NCI-H2196 (cell line): Measurements from ENCODE around the gene TTPAL.

Source experiments
- DNase-seq: peaks from one replicate; lab custom pipeline; 2025; ENCODE audit not compliant: unreplicated experiment; lab: John Stamatoyannopoulos, UW

TTPAL gene

GRCh38 chr20:44532981-44533331 lies 57.3 kb downstream of the TTPAL start:
- DNase-seq, result no peak

DNA sequence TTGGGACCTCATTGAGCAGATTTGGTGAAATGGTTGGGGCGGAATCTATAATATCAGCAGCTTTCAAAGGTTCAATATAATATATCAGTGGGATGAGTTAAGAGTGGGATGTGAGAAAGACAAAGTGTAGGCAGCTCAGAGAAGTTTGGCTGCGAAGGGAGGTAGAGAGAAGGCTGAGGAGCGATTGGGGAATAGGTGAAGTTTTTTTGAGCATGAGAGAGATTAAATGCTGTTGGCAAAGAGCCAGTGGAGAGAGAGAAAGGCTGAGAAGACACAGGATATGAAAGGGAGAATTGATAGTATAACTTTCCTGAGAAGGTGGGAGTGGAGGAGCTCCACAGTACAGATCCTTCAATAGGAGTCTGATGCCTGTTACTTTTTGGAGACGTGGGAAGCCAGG lies 58.3 kb downstream of the TTPAL start:
- peak; percentile 13 for DNase-seq

DNA sequence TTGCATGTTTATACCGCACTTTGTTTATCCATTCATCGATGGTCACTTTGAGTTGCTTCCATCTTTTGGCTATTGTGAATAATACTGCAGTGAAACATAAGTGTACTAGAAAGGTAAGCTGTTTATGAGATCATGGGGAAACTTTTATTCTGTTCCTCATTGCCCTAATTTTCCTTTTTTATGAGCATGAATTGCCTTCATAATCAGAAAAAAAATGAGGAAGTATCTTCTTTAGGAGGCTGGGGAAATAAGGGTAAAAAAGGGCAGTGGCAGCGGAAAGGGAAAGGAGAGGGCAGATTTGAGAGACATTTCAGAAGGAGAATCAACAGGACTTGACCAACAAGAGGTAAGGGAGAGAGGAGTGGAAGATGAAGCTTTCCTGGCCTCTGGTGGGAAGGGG lies 60.5 kb downstream of the TTPAL start:
- DNase-seq, result no peak

DNA sequence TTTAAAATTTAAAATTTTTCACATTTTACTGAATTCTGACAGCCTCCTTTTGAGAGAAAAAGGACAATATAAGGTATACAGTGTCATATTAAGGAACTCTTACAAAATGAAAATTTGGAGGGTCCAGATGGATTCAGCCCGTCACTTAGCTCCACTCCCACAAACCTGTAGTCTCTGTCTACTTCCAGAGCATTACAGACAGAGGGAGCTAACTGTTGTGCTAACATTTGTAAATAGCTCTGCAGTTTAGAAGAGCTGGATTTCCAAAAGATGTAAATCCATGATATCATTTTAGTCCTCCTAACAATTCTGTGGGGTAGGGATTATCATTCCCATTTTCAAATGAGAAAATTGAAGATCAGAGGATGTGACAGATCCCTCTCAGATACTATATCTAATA lies 62.3 kb downstream of the TTPAL start:
- no peak for DNase-seq

GRCh38 chr20:44540834-44541233 lies 65.2 kb downstream of the TTPAL start:
- no peak for DNase-seq

DNA sequence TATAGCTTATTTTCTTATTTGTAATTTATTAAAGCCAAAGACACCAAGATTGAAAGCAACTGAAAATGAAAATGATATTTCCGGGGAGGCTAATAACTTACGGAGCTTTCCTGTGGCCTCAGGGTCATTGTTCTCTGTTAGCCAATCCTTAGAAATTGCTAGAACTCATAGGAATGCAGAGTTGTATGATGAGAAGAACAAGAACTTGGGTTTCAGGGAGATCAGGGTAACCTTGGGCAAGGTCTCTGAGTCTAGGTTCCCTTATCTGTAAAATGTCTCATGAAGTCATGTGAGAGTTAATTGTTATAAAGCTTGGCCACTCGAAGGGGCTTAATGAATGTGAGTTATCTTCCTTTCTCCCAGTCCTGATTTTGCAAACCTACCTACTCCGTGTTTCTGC lies 66.3 kb downstream of the TTPAL start:
- no peak for DNase-seq

DNA sequence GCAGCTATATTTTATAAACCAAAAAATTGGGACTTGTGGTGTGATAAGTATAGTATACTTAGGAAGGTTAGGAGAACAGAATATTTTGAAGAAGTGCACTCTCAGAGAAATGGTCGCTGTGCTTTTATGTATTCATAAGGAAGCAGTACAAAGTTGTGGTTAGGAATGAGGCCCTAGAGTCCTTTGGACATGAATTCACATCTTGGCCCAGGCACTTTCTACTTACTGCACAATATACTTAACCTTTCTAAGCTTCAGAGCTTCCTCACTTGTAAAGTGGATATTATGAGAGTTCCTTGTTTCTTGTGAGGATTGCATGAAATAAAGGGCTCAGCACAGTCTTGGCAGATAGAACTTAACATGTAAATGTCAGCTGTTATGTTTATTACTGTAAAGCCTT lies 67.2 kb downstream of the TTPAL start:
- DNase-seq, result no peak

GRCh38 chr20:44543358-44543757 lies 67.7 kb downstream of the TTPAL start:
- DNase-seq, result no peak
